Prostate gland (tissue), 2 donors: ENCODE results near the gene PIGN. TPM values are rescaled to one million over a fixed set of nuclear protein-coding genes. Genes with fewer than 3 reads are reported as not detected.

Experiments
- DNase-seq: peaks from one replicate; pipeline ENCODE4 v3.0.0-alpha.2; 2019; ENCODE audit warnings: low spot score
- H3K27ac ChIP-seq, 2 donors: fragments of 200-600 bp; sonication (generic); 2 replicates each; pipeline ENCODE4 v1.5.1; 2017 to 2019
- H3K27me3 ChIP-seq: fragments of 200-600 bp; sonication (generic); replicated peaks from 2 replicates; pipeline ENCODE4 v1.5.1; 2019; ENCODE audit not compliant: insufficient read depth
- H3K36me3 ChIP-seq, 2 donors: fragments of 200-600 bp; sonication (generic); 1 replicate in 1 of 2; 2 replicates in 1 of 2; pipeline versions ENCODE4 v1.5.1 to v1.8.1; 2017 to 2019
- H3K4me1 ChIP-seq: fragments of 200-600 bp; sonication (generic); replicated peaks from 2 replicates; pipeline ENCODE4 v1.5.1; 2019
- H3K4me3 ChIP-seq, 2 donors: fragments of 200-600 bp; sonication (generic); 2 replicates each; pipeline ENCODE4 v1.5.1; 2017 to 2019
- H3K9me3 ChIP-seq: fragments of 200-600 bp; sonication (generic); 2 replicates; pipeline ENCODE4 v1.5.1; 2017
- CTCF ChIP-seq, 4 experiments: fragments of 200-600 bp in 2 of 4; fragments of 450-650 bp in 2 of 4; sonication (generic) in 2 of 4; IDR thresholded peaks; 1 replicate in 3 of 4; 2 replicates in 1 of 4; pipeline ENCODE4 v1.5.1; 2016 to 2019; ENCODE audit warnings: antibody characterized with exemption in 4 of 4, mild to moderate bottlenecking in 2 of 4, moderate library complexity in 2 of 4
- POLR2A ChIP-seq: fragments of 450-650 bp; IDR thresholded peaks from one replicate; pipeline ENCODE4 v1.6.1; 2016; ENCODE audit warnings: antibody characterized with exemption, mild to moderate bottlenecking
- POLR2AphosphoS5 ChIP-seq: sonication (generic); formaldehyde crosslinking; IDR thresholded peaks from one replicate; pipeline ENCODE4 v1.6.1; 2017; ENCODE audit warnings: antibody characterized with exemption
- WGBS: methylation state at CpG from one replicate; pipeline ENCODE4 v1.1.5; 2018; 5-methylcytosine and 5-hydroxymethylcytosine counted together
- intact Hi-C: fragments of 100-400 bp; cut with DNase I; formaldehyde crosslinking; loops from one replicate; pipeline ENCODE4 v1.14.2; 2022
- total RNA-seq, 2 donors: library from RNA; depleted of rRNA; stranded (reverse); fragments of >200 nt; gene quantifications; one replicate each; pipeline ENCODE4 v1.1.0, GENCODE V29; 2016

Gene PIGN
- total RNA-seq, 2 donors from 2014 or later, result 30.3 to 39.6 TPM

GRCh38 chr18:62033756-62034155 lies 153.1 kb downstream of the PIGN start:
- no peak for TF ChIP-seq POLR2A
- TF ChIP-seq CTCF (IDR thresholded peaks at IDR 0.05), result no peak
- no peak for TF ChIP-seq POLR2AphosphoS5
- no peak overlapping the region for H3K4me3 ChIP-seq
- no peaks in the 10 kb centered on the region for H3K36me3 ChIP-seq
- H3K9me3 ChIP-seq, result no peaks in the 10 kb centered on the region
- no peaks in the 10 kb centered on the region for H3K27me3 ChIP-seq
- no peaks in the 10 kb centered on the region for H3K4me1 ChIP-seq
- H3K27ac ChIP-seq, result no peak overlapping the region
- intact Hi-C loops, result no loop called here
- DNase-seq, result no peak

- no peak for DNase-seq
- Histone ChIP-seq H3K27me3 (no peaks in the 10 kb centered on the region), H3K4me3 (no peak overlapping the region), H3K27ac (no peak overlapping the region), H3K36me3 (no peaks in the 10 kb centered on the region), H3K4me1 (no peaks in the 10 kb centered on the region), H3K9me3 (no peaks in the 10 kb centered on the region)
- TF ChIP-seq CTCF (IDR thresholded peaks at IDR 0.05), result no peak
- no peak for TF ChIP-seq POLR2A
- TF ChIP-seq POLR2AphosphoS5, result no peak
- intact Hi-C loops, result no loop called here
- 74% methylated on average over 5 of the region's 5 CpGs for WGBS
Measured at GRCh38 chr18:62033207-62033606, 153.6 kb downstream of the PIGN start.

- no peaks in the 10 kb centered on the region for H3K4me1 ChIP-seq
- no peak for DNase-seq
- intact Hi-C loops, result no loop called here
- H3K9me3 ChIP-seq, result no peaks in the 10 kb centered on the region
- H3K36me3 ChIP-seq, result no peaks in the 10 kb centered on the region
- no peaks in the 10 kb centered on the region for H3K27me3 ChIP-seq
- WGBS, result 53% methylated on average over 5 of the region's 5 CpGs
- no peak overlapping the region for H3K4me3 ChIP-seq
- TF ChIP-seq POLR2AphosphoS5, result no peak
- no peak for TF ChIP-seq POLR2A
- no peak for TF ChIP-seq CTCF (IDR thresholded peaks at IDR 0.05)
- H3K27ac ChIP-seq, result no peak overlapping the region
Measured at GRCh38 chr18:62030091-62030985, 156.5 kb downstream of the PIGN start.

GRCh38 chr18:62028715-62029114 lies 158.1 kb downstream of the PIGN start:
- intact Hi-C loops, result no loop called here

More at GRCh38 chr18:62028715-62029114, 158.1 kb downstream of the PIGN start:
- Histone ChIP-seq H3K4me3 (no peak overlapping the region), H3K36me3 (no peaks in the 10 kb centered on the region), H3K27ac (no peak overlapping the region), H3K9me3 (no peaks in the 10 kb centered on the region), H3K4me1 (no peaks in the 10 kb centered on the region), H3K27me3 (no peaks in the 10 kb centered on the region)
- no peak for DNase-seq
- TF ChIP-seq POLR2A (no peak), CTCF (IDR thresholded peaks at IDR 0.05) (no peak), POLR2AphosphoS5 (no peak)
- WGBS, result 83% methylated on average over 2 of the region's 2 CpGs
